ENCODE results near the gene MDM4.
"Not testable (repeated sequence)": the region's sequence is repeated elsewhere in the genome, so short reads cannot be mapped to it uniquely, and the experiment has no call there.

The MDM4 gene

DNA sequence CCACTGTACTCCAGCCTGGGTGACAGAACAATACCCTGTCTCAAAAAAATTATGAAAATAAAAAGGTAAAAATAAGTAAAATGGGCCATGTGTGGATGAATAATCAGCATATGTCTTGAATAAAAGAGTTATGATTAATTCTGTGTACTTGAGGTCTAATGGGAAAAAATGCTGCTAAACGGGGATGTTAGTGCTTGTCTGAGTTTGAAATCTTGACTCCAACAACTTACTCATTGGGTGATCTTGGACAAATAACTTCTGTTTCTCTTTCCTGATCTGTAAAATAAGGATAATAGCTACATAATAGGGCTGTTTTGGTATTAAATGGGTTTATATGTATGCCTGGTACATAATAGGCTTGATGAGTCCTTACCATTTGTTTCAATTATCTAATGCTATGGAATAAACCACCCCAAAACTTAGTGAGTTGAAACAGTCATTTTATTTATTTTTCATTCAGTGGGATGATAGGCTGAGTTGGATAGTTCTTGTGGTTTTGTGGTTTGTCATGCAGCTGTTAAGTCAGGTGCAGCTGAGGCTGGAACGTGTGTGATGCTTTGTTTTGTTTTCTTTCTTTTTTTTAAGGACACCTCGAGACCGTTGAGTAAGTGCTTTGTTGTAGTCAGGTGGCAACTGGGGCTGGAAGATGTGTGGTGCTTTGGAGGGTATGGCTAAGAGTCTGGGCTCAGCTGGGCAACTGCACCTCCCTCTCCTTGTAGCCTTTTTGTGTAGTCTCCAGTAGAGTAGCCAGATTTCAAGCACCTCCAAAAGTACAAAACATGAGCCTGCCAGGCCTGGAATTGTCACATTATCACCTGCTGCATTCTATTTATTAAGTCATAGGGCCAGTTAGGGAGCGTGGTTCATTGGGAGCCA, 4.9 kb downstream of the MDM4 start:
- DNase-seq (ENCODE audit: low spot score), result no peak
- H3K4me3 ChIP-seq, result no peak overlapping the region
- no peak overlapping the region for H3K27ac ChIP-seq
- TF ChIP-seq, protein P1, sequence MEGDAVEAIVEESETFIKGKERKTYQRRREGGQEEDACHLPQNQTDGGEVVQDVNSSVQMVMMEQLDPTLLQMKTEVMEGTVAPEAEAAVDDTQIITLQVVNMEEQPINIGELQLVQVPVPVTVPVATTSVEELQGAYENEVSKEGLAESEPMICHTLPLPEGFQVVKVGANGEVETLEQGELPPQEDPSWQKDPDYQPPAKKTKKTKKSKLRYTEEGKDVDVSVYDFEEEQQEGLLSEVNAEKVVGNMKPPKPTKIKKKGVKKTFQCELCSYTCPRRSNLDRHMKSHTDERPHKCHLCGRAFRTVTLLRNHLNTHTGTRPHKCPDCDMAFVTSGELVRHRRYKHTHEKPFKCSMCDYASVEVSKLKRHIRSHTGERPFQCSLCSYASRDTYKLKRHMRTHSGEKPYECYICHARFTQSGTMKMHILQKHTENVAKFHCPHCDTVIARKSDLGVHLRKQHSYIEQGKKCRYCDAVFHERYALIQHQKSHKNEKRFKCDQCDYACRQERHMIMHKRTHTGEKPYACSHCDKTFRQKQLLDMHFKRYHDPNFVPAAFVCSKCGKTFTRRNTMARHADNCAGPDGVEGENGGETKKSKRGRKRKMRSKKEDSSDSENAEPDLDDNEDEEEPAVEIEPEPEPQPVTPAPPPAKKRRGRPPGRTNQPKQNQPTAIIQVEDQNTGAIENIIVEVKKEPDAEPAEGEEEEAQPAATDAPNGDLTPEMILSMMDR (IDR thresholded peaks at IDR 0.05), result no peak

DNA sequence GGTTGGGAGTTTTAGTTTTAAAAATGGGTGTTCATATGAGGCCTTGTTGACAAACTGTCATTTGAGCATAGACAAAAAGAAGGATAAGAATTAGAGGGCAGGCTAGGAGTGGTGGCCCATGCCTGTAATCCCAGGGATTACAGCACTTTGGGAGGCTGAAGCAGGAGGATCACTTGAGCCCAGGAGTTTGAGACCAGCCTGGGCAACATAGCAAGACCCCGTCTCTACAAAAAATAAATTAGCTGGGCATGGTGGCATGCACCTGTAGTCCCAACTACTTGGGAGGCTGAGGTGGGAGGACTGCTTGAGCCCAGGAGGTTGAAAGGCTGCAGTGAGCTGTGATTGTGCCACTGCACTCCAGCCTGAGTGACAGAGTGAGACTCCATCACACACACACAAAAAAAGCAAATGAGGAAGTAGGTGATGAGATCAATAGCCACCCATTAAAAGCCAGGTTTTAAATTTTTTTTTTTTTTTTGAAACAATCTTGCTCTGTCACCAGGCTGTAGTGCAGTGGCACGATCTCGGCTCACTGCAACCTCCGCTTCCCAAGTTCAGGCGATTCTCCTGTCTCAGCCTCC, 5.8 kb downstream of the MDM4 start:
- H3K4me3 ChIP-seq; DNase-seq (ENCODE audit: low spot score); H3K27ac ChIP-seq: not testable (repeated sequence)

DNA sequence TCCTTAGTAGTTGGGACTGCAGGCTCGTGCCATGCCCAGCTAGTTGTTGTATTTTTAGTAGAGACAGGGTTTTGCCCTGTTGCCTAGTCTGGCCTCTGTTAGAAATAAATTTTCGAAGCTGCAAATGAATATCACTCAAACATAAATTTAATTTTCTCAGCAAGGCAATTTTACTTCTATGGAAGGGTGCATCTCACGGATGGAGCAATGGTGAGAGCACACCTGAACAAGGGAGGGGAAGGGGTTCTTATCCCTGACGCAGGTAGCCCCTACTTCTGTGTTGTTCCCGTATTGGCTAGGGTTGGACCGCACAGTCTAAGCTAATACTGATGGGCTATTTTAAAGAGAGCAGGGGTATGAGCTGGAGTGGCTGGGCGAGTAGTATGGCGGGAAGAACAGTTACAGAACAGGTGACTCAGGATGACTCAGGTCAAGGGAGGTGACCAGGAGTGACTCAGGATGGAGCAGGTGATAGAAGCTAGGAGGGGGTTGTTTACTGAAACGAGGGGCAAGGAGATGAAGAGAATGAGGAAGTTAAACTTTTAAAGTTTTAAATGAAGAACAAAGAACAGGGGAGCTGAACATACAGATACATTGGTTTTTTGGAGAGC, 7.5 kb downstream of the MDM4 start:
- DNase-seq (ENCODE audit: low spot score), result no peak
- H3K27ac ChIP-seq, result no peak overlapping the region
- no peak overlapping the region for H3K4me3 ChIP-seq
- TF ChIP-seq, protein P1 (IDR thresholded peaks at IDR 0.05), result no peak

DNA sequence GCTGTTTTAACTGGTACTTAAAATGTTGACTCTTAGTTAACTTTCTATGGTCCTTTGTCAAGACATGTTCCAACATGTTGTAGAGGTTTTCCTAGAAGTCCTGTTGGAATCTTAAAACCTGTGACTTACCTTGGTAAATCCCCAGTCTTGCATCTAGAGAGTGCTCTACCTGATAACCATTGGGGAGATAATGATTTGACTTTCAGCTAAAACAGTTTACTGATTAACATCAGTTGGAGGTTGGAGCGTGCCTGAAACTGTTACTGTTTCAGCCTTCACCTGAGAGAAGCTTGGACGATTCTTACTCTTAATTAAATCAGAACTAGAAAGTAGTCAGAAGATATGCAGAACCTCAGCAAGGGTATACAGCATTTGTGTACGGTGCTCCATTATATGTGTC, 8.8 kb downstream of the MDM4 start:
- no peak for DNase-seq (ENCODE audit: low spot score)

DNA sequence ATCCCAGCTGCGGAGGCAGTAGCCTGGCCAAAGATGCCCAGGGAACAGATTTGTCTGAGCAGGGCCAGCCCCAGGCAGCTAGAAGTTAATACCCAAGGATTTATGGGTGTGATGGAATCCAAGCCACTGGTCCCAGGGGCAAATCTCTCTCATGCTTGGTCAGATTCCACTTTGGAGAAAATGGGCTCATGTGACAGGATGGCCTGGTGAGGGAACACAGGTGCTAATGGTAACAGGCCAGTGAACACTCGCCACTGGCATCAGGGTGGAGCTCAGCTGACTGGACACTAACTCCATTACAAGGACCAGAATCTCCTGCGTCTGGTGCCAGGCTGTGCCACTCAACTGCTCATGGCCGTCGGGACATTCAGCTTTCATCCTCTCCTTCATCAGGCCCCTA, 12.0 kb downstream of the MDM4 start:
- DNase-seq (ENCODE audit: low spot score), result no peak
- TF ChIP-seq, protein P1 (IDR thresholded peaks at IDR 0.05), result no peak
- Histone ChIP-seq H3K4me3 (no peak overlapping the region), H3K27ac (no peak overlapping the region)

More for the DNA sequence above, 8.8 kb downstream of the MDM4 start:
- Histone ChIP-seq H3K4me3 (no peak overlapping the region), H3K27ac (no peak overlapping the region)
- TF ChIP-seq, protein P1 (IDR thresholded peaks at IDR 0.05), result no peak

DNA sequence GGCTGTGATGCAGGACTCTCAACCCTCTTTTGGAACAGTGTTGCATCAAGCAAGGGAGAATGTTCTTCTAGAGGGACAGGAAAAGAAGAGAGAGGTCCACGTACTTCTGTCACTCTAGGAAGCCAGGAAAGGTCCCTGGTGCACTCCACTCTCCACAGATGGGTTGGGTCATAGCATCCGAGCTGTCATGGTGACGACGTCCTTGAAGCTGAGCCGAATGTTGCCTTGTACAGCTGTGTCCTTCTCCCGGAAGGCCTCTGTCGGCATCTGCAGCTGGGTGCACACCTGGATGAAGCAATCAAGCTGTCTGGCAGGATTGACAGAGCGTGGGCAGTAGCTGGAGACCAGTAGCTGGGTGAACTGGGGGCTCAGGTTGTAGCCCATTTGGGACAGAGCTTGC, 12.5 kb downstream of the MDM4 start:
- Histone ChIP-seq H3K4me3 (no peak overlapping the region), H3K27ac (no peak overlapping the region)
- no peak for DNase-seq (ENCODE audit: low spot score)
- TF ChIP-seq, protein P1 (IDR thresholded peaks at IDR 0.05), result no peak

DNA sequence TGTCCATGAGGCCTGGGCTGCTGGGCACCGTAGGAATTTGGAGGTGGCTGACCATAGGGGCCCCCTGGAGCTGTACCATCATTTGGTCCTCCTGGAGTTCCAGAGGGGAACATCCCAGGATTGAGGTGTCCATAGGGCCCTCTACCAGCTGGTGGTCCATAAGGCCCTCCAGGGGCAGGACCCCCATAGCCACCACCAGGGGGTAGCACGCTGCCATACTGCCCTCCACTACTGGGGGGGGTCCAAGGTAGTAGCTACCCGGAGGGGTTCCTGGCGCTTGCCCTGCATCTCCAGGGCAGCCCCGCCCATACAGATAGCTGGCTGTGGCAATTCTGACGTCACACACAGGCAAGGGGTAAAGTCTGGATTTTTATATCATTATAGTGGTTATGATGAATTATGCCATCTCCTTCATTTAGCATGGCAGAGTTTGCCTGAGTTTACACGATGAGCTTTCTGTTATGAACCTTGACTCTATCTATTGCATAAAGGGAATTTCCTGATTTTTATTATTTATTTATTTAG, 13.2 kb downstream of the MDM4 start:
- no peak overlapping the region for H3K4me3 ChIP-seq
- TF ChIP-seq, protein P1 (IDR thresholded peaks at IDR 0.05), result no peak
- DNase-seq (ENCODE audit: low spot score), result no peak
- H3K27ac ChIP-seq, result no peak overlapping the region

All from coronary artery (tissue), 2 donors.